CD4-positive, alpha-beta T cell (primary cell): ENCODE results near the gene LRRC75A. TPM values are rescaled to one million over a fixed set of nuclear protein-coding genes. Genes with fewer than 3 reads are reported as not detected.

Experiments used
- ATAC-seq: fragments of 200-7000 bp; cut with Tn5 transposase; one replicate; pipeline ENCODE4 v1.10.0; 2022; ENCODE audit warnings: mild to moderate bottlenecking; ENCODE audit not compliant: poor library complexity
- CTCF ChIA-PET: fragments of 350-600 bp; sonication (Branson Sonifier 250); formaldehyde crosslinking; loops from one replicate; lab custom pipeline; 2021; ENCODE audit warnings: antibody characterized with exemption, inconsistent platforms; lab: Charles Lee
- POLR2A ChIA-PET: fragments of 350-600 bp; sonication (Branson Sonifier 250); formaldehyde crosslinking; loops from one replicate; lab custom pipeline; 2021; ENCODE audit warnings: antibody characterized with exemption, inconsistent platforms; lab: Charles Lee
- DNase-seq, 14 experiments: peaks; one replicate each; pipeline ENCODE4 v3.0.0-alpha.2; 2013 to 2020; ENCODE audit warnings: mixed read lengths in 2 of 14
- H3K27ac ChIP-seq, 2 donors: one replicate each; pipeline versions ENCODE4 v1.5.1 to v1.7.0; 2013; ENCODE audit warnings: low read length in 2 of 2, low read depth in 1 of 2, mild to moderate bottlenecking in 1 of 2
- H3K27me3 ChIP-seq, 2 experiments: 1 replicate in 1 of 2; 2 replicates in 1 of 2; pipeline versions ENCODE4 v1.6.1 to v1.7.0; 2013; ENCODE audit warnings: low read length in 2 of 2, control low read depth in 1 of 2, mild to moderate bottlenecking in 1 of 2, moderate library complexity in 1 of 2; ENCODE audit not compliant: insufficient read depth in 2 of 2, control insufficient read depth in 1 of 2
- H3K36me3 ChIP-seq: one replicate; pipeline ENCODE4 v1.6.1; 2013; ENCODE audit warnings: low read length, control low read depth; ENCODE audit not compliant: insufficient read depth
- H3K4me1 ChIP-seq: one replicate; pipeline ENCODE4 v1.6.1; 2013; ENCODE audit warnings: low read length, control low read depth; ENCODE audit not compliant: insufficient read depth
- H3K4me3 ChIP-seq: one replicate; pipeline ENCODE4 v1.5.1; 2013; ENCODE audit warnings: mild to moderate bottlenecking, low read length, moderate library complexity
- H3K9me3 ChIP-seq, 2 experiments: 1 replicate in 1 of 2; 2 replicates in 1 of 2; pipeline versions ENCODE4 v1.6.1 to v1.7.0; 2013; ENCODE audit warnings: low read length in 2 of 2, mild to moderate bottlenecking in 2 of 2, control low read depth in 1 of 2, moderate library complexity in 1 of 2; ENCODE audit not compliant: control insufficient read depth in 1 of 2, insufficient read depth in 1 of 2
- H3K27ac Mint-ChIP-seq: one replicate; pipeline ENCODE4 v1.8.0; 2020; ENCODE audit warnings: mixed read lengths
- H3K27me3 Mint-ChIP-seq: one replicate; pipeline ENCODE4 v1.8.0; 2021; ENCODE audit warnings: mixed read lengths
- H3K36me3 Mint-ChIP-seq: one replicate; pipeline ENCODE4 v1.8.0; 2021; ENCODE audit warnings: low read depth, mixed read lengths
- H3K4me1 Mint-ChIP-seq: one replicate; pipeline ENCODE4 v1.8.0; 2021; ENCODE audit warnings: low read depth, mixed read lengths
- H3K4me3 Mint-ChIP-seq: one replicate; pipeline ENCODE4 v1.8.0; 2020; ENCODE audit warnings: mild to moderate bottlenecking, mixed read lengths
- H3K9me3 Mint-ChIP-seq: one replicate; pipeline ENCODE4 v1.8.0; 2020; ENCODE audit warnings: mixed read lengths
- intact Hi-C, 2 experiments: fragments of 100-400 bp; cut with DNase I in 1 of 2; cut with micrococcal nuclease in 1 of 2; formaldehyde crosslinking; loops; one replicate each; pipeline versions ENCODE4 v1.15.1 to v1.9.0; 2023 to 2025; cut with DNase I, micrococcal nuclease
- total RNA-seq, 174 experiments: library from RNA in 2 of 174; stranded (reverse) in 2 of 174; gene quantifications; one replicate each; pipeline ENCODE4 v1.2.3 and lab custom pipeline; 2021 to 2026
- TF ChIP-seq, protein P1 (sequence below): fragments of 200-600 bp; IDR thresholded peaks from one replicate; pipeline ENCODE4 v1.8.0; 2022; ENCODE audit warnings: antibody characterized with exemption, mild to moderate bottlenecking

Gene LRRC75A
- total RNA-seq, 2 experiments from 2014 or later = 1.5 to 1.9 TPM

DNA sequence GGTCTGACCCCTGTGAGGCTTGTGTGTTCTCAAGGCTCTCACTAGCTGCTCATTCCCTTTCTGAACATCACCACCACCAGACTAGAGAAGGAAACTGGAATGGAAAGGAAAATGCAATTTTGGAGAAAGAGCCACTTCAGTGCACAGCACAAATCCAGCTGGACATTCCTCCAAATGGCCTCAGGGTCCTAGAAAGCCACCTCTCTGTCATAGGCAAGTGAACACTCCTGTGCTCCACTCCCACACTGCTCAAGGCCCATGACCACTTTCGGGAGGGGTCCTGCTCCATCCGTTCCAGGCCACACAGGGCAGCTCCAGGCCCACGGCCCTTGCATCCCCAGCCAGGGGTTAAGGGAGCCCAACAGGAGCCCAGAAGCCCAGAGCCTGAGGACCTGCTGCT is 2.6 kb downstream of the LRRC75A start:
- H3K27me3 ChIP-seq = peaks cover 0 to 5% of the 10 kb centered on the region in 2 experiments
- Mint-ChIP-seq H3K4me1 (peaks cover 12% of the 10 kb centered on the region), H3K4me3 (no peak overlapping the region), H3K27me3 (no peaks in the 10 kb centered on the region), H3K36me3 (no peaks in the 10 kb centered on the region), H3K9me3 (no peaks in the 10 kb centered on the region), H3K27ac (no peak overlapping the region)
- TF ChIP-seq, protein P1, sequence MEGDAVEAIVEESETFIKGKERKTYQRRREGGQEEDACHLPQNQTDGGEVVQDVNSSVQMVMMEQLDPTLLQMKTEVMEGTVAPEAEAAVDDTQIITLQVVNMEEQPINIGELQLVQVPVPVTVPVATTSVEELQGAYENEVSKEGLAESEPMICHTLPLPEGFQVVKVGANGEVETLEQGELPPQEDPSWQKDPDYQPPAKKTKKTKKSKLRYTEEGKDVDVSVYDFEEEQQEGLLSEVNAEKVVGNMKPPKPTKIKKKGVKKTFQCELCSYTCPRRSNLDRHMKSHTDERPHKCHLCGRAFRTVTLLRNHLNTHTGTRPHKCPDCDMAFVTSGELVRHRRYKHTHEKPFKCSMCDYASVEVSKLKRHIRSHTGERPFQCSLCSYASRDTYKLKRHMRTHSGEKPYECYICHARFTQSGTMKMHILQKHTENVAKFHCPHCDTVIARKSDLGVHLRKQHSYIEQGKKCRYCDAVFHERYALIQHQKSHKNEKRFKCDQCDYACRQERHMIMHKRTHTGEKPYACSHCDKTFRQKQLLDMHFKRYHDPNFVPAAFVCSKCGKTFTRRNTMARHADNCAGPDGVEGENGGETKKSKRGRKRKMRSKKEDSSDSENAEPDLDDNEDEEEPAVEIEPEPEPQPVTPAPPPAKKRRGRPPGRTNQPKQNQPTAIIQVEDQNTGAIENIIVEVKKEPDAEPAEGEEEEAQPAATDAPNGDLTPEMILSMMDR = no peak
- POLR2A ChIA-PET = interaction anchor here (1.0 to 1.4 kb wide), 2 partner anchors 51 to 136 kb away, joined by 3 to 4 read pairs; partner anchors contain the start of gene CENPV
- H3K4me1 ChIP-seq = peaks cover 17% of the 10 kb centered on the region
- no peak for ATAC-seq
- H3K4me3 ChIP-seq = no peak overlapping the region
- DNase-seq = no peak
- no peaks in the 10 kb centered on the region for H3K36me3 ChIP-seq
- H3K9me3 ChIP-seq = no peaks in the 10 kb centered on the region
- CTCF ChIA-PET = no interaction called here
- intact Hi-C loops = no loop called here
- no peak overlapping the region for H3K27ac ChIP-seq

- peaks cover 17% of the 10 kb centered on the region for H3K4me1 ChIP-seq
- DNase-seq (no peak), ATAC-seq (no peak)
- no peaks in the 10 kb centered on the region for H3K36me3 ChIP-seq
- no peaks in the 10 kb centered on the region for H3K9me3 ChIP-seq
- H3K27ac ChIP-seq = no peak overlapping the region
- intact Hi-C loops = no loop called here
- POLR2A ChIA-PET = interaction anchor here (1.4 kb wide), 1 partner anchor 50 kb away, joined by 3 read pairs; no protein-coding TSS in a partner anchor
- H3K4me3 ChIP-seq = no peak overlapping the region
- Mint-ChIP-seq H3K27ac (no peak overlapping the region), H3K36me3 (no peaks in the 10 kb centered on the region), H3K4me3 (peak overlapping the region; percentile 58), H3K27me3 (no peaks in the 10 kb centered on the region), H3K9me3 (no peaks in the 10 kb centered on the region), H3K4me1 (peaks cover 12% of the 10 kb centered on the region)
- H3K27me3 ChIP-seq = peaks cover 0 to 5% of the 10 kb centered on the region in 2 experiments
- CTCF ChIA-PET = no interaction called here
- TF ChIP-seq, protein P1 = no peak
Measured at GRCh38 chr17:16488968-16489337, 3.0 kb downstream of the LRRC75A start.

GRCh38 chr17:16488186-16488967 is 3.6 kb downstream of the LRRC75A start:
- Histone ChIP-seq H3K36me3 (no peaks in the 10 kb centered on the region), H3K27me3 (peaks cover 0 to 5% of the 10 kb centered on the region in 2 experiments), H3K4me1 (peaks cover 17% of the 10 kb centered on the region), H3K27ac (no peak overlapping the region), H3K4me3 (no peak overlapping the region), H3K9me3 (no peaks in the 10 kb centered on the region)
- ChIA-PET CTCF (no interaction called here), POLR2A (no interaction called here)
- ATAC-seq = no peak
- Mint-ChIP-seq H3K27me3 (no peaks in the 10 kb centered on the region), H3K9me3 (no peaks in the 10 kb centered on the region), H3K4me1 (peaks cover 12% of the 10 kb centered on the region), H3K4me3 (peak overlapping the region; percentile 58), H3K36me3 (no peaks in the 10 kb centered on the region), H3K27ac (no peak overlapping the region)
- intact Hi-C loops = no loop called here
- DNase-seq = no peak
- TF ChIP-seq, protein P1 = no peak
